Frontal cortex (tissue), 4 donors: Measurements from ENCODE around the gene SLTM. TPM values are rescaled to one million over a fixed set of nuclear protein-coding genes. Genes with fewer than 3 reads are reported as not detected.
"Not testable (repeated sequence)": the region's sequence is repeated elsewhere in the genome, so short reads cannot be mapped to it uniquely, and the experiment has no call there.

ENCODE experiments used
- DNase-seq, 2 donors: peaks; one replicate each; pipeline ENCODE4 v3.0.0; 2012; ENCODE audit warnings: low spot score in 2 of 2
- FAIRE-seq: peaks from 2 replicates; lab custom pipeline; 2012; peaks lifted over from hg19 to GRCh38; lab: Jason Lieb, UNC
- total RNA-seq: library from RNA; depleted of rRNA; stranded (reverse); fragments of >200 nt; gene quantifications from one replicate; pipeline ENCODE4 v1.2.3, GENCODE V29; 2014
- donor health status: control.
- donor health status: control.
- donor health status: control.

SLTM gene
- total RNA-seq, 1 donor from 2014 or later = 78.3 TPM

DNA sequence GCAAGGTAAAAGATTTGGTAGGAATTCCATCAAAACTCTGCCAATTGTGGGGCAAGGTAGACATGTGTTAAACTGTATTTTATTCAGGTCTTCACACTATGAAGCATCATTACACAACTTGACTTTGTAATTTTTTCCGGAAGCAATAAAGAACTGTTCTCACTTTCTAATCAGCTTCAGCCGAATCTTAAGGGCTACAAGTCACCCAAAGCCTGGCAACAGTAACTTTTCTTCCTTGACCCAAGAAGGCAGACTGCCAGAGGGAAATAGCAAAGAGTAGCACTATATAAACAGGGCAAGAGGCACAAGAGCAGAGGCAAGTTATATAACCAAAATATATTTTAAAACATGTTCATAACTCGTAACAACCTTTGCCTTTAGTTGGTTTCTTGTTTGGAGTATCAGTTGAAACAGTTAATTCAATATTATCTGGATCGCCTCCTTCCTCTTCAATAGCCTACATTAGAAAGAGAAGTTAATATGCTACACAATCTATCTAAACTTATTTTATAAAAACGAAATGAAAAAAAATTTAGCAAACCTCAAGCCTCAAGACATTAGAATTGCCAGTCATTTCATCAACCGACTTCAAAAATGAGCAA, 1.4 kb downstream of the SLTM start:
- peak in 1 of 2 donors; percentile 29 for DNase-seq
- no peak for FAIRE-seq

DNA sequence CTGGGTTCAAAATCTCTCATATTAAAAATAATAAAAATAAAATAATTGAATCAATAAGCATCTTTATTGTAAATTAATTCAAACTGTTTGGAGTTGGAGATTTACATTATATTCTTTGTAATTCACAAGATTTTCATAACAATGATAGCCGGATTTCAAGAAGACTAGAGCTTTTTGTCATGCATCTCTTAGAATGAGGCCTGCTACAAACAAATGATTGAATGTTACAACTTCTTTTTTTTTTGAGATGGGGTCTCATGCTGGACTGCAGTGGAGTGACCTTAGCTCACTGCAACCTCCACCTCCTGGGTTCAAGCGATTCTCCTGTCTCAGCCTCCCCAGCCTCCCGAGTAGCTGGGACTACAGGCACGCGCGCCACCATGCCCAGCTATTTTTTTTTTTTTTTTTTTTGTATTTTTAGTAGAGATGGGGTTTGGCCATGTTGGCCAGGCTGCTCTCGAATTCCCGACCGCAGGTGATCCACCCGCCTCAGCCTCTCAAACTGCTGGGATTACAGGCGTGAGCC, 3.5 kb downstream of the SLTM start:
- FAIRE-seq (no peak), DNase-seq (no peak)

DNA sequence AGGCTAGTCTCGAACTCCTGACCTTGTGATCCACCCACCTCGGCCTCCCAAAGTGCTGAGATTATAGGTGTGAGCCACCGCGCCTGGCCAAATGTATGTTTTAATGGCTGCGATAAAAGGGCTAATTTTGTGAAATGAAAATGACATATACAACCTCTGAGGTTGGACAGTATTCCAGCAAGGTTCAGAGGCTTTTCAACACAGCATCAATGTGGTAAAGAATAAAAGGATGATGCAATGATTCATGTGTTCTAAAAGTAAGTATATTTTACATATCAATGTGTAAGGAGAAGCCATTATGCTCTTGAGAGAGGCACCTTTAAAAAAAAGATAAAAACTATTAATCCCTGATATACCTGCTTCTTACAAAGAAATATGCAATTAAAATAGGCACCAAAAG, 6.7 kb downstream of the SLTM start:
- DNase-seq (no peak), FAIRE-seq (no peak)

DNA sequence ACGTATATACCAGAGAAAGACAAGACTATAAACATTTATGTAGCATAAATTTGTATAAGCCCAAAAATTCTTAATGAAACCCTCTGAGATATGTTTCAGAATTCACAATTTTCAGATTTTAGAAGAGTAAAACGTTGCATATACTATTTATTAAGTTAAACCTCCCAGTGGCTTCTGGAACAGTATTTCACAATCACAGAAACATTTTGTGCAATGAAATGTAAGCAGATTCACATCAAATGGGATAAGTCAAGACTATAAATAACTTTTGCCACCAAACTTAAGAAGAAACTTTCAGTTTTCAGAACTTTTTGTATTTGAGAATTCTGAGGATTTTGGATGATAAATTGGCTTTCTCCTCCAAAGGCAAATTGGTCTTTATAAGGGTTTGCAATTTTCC, 9.2 kb downstream of the SLTM start:
- FAIRE-seq (no peak), DNase-seq (no peak)

DNA sequence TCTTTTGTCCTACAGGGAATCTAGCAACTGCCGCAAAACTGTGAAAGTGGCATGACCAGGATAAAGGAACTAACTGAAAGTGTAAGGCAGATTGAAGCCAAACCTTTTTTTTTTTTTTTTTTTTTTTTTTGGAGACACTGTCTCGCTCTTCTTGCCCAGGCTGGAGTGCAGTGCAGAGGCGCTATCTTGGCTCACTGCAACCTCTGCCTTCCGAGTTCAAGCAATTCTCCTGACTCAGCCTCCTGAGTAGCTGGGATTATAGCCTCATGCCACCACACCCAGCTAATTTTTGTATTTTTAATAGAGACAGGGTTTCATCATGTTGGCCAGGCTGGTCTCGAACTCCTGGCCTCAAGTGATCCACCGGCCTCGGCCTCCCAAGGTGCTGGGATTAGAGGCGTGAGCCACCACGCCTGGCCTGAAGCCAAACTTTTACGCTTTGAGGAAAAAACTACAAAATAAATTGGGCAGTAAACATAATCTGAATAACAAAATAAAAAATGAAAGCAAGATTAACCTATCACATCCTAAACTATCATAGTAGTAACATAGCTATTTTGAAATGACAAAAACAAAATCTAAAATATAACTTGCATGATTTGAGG, 9.7 kb downstream of the SLTM start:
- FAIRE-seq (no peak), DNase-seq (no peak)

DNA sequence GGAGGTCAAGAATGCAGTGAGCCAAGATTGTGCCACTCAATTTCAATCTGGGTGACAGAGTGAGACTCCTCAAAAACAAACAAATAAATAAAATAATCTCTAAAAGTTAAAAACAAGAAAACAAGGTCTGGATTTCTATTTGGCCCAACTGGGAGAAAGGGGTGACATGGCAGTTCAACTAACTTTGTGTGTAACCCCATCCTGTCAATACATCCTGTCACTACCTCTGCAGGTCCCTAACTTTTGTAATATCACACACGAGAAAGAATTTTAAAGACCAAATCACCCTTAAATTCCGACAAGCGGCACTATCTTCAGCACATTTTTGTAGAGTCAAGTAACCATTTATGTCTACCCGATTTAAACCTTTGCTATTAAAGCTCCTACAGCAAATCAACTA, 10.2 kb downstream of the SLTM start:
- DNase-seq (no peak), FAIRE-seq (no peak)

DNA sequence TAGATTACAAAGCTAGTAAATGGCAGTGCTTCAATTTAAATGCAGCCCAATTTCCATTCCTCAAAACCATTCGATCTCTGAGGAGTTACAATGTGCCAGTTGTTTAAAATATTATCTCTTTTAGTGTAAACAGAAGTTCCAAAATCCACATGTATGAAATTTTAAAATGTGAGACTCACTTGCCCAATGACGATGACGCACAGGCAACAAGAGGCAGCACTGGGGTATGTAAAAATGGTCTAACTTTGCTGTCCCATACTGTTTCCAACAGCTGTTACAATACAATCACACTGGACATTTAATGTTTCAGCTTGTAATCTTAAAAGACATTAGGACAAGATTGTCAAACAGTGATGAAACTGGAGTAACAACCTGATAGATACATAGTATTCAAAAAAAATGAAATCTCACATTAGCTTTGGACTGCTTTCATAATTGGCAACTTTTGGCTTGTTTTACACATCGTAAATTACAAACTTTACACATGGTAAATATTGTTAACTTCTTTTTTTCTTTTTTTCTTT, 12.2 kb downstream of the SLTM start:
- DNase-seq (no peak), FAIRE-seq (no peak)

DNA sequence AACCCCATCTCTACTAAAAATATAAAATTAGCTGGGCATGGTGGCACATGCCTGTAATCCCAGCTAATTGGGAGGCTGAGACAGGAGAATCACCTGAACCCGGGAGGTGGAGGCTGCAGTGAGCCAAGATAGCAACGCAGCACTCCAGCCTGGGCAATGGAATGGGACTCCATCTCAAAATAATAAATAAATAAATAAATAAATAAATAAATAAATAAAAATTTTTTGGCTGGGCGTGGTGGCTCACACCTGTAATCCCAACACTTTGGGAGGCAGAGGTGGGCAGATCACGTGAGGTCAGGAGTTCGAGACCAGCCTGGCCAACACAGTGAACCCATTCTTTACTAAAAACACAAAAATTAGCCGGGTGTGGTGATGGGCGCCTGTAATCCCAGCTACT, 13.0 kb downstream of the SLTM start:
- not testable (repeated sequence) for FAIRE-seq, DNase-seq

DNA sequence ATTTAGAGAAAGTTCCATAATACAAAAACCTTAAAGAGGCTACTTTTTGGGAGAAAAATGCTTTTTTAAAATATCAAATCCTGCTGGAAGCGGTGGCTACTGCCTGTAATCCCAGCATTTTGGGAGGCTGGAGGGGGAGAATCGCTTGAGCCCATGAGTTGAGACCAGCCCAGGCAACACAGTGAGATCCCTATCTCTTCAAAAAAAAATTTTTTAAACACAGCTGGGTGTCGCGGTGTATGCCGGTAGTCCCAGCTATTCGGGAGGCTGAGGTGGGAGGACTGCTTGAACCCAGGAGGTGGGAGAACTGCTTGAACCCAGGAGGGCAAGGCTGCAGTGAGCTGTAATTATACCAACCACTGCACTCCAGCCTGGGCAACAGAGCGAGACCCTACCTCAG, 14.2 kb downstream of the SLTM start:
- FAIRE-seq (no peak), DNase-seq (no peak)

DNA sequence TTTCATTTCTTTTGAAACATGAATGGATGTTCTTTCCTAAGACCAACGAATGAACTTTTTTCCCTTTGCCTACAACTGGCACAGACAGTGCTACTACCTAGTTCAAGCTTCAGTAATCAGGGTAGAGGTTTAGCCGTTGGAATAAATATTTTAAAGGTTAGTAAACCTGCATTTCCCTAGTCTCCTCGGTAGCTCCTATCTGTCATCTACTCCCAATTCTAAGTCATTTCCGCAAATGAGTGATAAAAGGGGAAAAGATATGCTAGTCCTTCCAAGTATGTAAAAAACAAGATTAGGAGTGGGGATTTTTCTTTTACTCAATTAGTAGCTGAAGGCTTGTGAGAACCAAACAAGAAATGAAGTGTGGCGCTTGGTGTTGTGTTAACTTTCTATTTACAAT, 15.2 kb downstream of the SLTM start:
- no peak for DNase-seq
- FAIRE-seq = no peak

DNA sequence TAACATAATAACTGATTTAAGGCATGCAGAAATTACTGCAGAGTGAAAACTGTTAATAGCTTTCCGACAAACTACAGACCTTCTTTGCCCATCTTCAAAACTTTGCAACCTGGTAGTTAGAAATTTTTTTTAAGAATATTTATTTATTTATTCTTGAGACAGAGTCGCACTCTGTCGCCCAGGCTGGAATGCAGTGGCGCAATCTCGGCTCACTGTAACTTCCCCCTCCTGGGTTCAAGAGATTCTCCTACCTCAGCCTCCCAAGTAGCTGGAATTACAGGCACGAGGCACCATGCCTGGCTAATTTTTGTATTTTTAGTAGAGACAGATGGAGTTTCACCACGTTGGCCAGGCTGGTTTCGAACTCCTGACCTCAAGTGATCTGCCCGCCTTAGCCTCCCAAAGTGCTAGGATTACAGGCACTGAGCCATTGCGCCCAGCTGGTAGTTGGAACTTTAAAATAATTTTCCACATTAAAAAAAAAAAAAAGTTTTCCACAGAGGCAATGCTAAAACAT, 15.8 kb downstream of the SLTM start:
- DNase-seq, FAIRE-seq: not testable (repeated sequence)

DNA sequence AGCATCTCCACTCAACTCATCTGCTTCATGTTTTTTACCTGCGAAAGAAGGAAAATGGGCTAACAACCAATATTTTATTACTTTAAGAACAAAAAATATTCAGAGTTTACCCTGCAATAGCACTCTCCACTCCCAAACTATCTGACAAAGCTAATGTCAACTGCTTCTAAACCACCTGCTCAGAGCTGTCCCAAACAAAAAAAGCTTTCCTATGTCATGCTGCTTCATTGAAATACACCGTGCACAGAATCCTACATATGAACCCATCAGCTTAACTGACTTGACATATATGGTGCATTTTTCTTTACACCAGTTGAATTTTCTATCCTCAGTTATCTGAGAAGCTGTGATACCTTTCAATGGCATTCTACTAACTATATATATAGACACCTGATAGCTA, 16.5 kb downstream of the SLTM start:
- DNase-seq (no peak), FAIRE-seq (no peak)

DNA sequence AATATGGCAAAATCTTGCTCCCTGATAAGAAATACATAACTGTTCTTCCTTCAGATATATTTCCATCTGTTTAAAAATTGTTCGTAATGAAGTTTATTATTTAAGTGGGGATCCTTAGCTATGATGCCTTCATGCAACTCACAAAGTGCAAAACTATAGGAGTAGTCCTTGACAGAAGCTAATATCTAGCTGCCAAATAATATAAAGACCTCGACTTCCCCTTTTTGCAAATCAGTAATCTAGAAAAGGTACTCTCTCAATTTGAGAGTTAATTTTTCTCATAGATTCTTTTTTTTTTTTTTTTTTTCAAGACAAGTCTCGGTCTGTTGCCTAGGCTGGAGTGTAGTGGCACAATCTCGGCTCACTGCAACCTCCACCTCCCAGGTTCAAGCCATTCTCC, 23.0 kb downstream of the SLTM start:
- FAIRE-seq (no peak), DNase-seq (no peak)

DNA sequence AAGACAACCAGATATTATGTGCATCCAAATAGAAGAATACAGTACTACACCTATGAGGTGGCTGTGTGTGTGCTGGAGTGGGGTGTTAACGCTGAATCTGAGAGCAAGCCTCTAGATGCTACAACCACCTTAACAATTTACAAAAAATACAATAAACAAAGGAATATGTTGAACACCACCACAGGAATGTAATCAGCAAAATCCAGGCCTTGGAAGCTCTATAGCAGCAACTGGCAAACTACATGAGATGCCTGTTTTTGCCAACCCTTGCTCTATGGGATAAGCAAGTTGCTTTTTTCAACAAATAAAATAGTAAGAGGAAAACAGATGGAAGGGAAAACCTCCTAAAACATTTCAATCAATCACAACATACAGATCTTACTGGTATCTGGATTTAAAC, 23.9 kb downstream of the SLTM start:
- FAIRE-seq (no peak), DNase-seq (no peak)

DNA sequence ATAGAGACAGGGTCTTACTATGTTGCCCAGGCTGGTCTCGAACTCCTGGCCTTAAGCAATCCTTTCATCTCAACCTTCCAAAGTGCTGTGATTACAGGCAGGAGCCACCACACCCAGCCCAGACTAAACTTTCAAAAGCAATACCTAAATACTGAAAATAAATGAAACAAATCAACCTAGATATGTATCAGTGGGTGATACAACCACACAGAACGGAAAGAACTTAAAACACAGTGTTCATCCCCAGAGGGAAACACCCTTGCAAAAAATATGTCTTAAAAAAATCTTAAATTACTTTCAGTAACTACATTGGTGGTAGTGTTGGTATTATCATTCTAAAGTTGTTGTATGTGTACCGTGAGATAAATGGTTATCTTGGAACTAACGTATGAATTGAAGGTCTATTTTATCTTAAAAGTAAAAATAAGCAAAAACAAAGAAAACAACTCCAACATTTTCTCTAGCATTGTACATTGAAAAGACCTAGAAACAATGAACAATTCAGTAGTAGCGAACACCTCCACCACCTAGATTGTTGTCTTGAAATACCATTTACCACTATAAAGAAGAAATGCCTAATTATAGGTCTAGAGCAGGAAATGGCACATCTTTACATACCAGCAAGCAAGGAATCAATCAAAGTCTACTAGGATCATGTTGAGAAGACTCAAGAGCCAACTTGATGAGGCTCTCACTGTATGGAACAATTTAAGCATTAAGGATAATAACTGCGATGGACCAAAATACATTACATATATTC, 24.7 kb downstream of the SLTM start:
- DNase-seq = no peak
- no peak for FAIRE-seq

DNA sequence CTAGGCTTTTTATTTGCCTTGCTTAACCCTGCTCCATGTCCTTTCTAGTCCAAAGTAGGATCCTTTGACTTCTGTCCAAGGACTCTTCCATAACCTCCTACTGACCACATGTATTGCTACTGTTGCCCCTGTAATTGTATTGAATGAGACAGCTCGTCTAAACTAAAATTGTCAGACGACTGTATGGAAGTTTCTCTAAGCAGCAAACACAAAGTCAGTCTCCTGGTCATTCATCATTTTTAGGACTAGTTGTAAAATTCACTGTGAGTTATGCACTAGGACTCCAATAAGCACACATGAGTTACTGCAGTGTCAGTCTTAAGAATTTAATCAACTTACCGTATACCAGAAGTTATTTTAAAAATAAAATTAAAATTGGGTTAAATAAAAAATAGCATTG, 32.8 kb downstream of the SLTM start:
- DNase-seq = no peak
- FAIRE-seq = no peak

DNA sequence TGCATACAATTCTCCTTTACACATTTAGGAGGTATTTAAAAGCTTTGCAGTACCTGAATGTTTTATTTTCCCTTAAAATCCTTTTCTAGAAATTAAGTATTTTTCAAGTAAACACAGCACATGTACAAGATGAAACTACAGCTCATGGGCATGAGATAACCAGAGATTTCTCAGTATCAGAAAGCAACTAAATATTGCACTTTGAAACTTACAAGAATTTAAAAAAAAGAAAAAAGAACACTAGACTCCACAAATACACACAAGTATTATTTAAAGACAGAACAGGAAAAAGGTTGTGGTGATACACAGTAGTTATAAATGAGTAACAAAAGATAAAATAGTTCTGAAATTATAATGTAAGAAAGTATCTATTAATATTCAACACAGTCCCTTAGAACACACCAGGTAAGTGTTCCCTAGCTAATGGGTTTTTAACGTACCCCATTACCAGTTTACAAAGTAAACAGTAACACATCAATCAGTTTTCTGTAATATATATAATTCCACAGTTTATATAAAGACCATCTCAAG, 35.3 kb downstream of the SLTM start:
- no peak for FAIRE-seq
- DNase-seq = no peak

DNA sequence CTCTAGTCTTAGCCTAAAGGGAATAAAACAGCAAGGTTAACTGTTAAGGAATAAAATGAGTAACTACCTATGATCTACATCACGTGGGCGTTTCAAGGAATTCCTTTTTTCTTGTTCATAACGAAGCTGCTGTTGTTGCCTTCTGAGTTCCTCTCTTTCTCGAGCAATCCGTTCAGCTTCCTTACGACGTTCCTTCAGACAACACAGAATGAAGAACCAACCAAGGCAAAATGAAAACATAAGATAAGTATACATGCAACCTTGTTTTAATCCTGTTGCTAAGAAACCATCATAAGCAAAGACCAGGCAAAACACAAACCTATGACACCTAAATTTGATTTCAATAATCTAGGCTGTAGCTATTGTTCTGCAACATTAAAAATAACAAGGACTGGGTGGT, 44.1 kb downstream of the SLTM start:
- FAIRE-seq (no peak), DNase-seq (no peak)

DNA sequence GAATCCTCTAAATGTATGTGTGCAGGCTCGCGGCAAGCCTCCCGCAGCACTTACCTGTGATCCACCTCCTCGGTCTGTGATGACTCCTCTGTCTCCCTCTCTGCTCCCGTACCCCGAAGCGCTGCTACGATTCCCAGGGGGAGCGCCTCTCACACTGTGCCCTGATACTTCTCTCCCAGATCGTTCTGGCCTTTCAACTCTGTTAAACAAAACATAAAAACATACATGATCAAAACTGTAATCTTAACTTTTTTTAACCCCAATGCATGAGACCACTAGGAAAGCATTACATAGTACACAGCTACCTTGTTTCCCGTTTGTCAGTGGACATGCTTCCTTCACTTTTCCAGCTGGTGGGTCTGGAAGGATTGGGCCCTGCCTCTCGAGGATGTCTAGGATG, 46.6 kb downstream of the SLTM start:
- FAIRE-seq (no peak), DNase-seq (no peak)

DNA sequence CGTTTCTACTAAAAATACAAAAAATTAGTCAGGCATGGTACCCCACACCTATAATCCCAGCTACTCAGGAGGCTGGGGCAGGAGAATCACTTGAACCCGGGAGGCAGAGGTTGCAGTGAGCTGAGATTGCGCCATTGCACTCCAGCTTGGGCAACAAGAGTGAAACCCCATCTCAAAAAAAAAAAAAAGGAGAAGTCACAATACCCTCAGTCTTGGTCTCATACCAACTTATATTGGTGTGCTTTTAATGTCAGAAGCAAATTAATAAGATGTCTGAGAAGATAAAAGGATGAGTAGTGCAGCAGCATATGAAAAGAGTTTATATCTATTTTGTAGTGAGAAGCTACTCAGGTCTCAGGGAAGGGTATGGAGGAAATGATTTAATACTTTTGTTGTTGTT, 49.6 kb downstream of the SLTM start:
- FAIRE-seq, DNase-seq: not testable (repeated sequence)

DNA sequence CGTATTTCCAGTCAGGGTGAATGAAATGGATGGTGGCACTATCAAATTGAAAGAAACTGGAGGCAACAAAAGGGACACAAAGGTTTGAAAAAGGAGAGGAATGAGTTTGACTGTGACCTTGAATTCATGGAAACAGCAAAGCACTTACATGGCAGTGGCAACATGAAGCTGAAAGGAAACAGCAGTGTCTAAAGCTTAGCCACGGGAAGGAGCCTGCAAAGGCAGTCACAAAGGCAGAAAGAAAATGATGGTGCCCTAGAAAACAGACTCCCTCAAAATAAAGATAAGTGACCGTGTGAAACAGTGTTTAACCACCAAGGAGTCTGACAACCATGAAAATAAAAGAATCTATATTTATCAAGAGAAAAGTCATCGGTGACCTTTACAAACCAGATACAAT, 51.2 kb downstream of the SLTM start:
- no peak for FAIRE-seq
- no peak for DNase-seq
